BJ (cell line): ENCODE results near the gene CLDN1. TPM values are rescaled to one million over a fixed set of nuclear protein-coding genes. Genes with fewer than 3 reads are reported as not detected.

Experiments
- CTCF ChIA-PET: fragments of 350-600 bp; formaldehyde crosslinking; extraction: SDS; loops from one replicate; lab custom pipeline; 2021; ENCODE audit warnings: antibody characterized with exemption, inconsistent platforms; lab: Yijun Ruan, JAX
- POLR2A ChIA-PET: fragments of 300-600 bp; sonication (Branson Sonifier 250); formaldehyde crosslinking; extraction: SDS; loops from one replicate; lab custom pipeline; 2021; ENCODE audit warnings: antibody characterized with exemption; lab: Charles Lee
- DNase-seq: peaks from one replicate; pipeline ENCODE4 v3.0.0-alpha.2; 2011; ENCODE audit warnings: low read depth
- H3K27me3 ChIP-seq: 2 replicates; pipeline ENCODE4 v1.6.0; 2011; ENCODE audit warnings: low read length; ENCODE audit not compliant: control insufficient read depth, insufficient read depth
- H3K36me3 ChIP-seq: 2 replicates; pipeline ENCODE4 v1.5.1; 2011; ENCODE audit warnings: low read length; ENCODE audit not compliant: control insufficient read depth, insufficient read depth
- H3K4me3 ChIP-seq: 2 replicates; pipeline ENCODE4 v1.5.1; 2011; ENCODE audit warnings: low read depth, mild to moderate bottlenecking, control low read depth, low read length
- CTCF ChIP-seq: IDR thresholded peaks from 2 replicates; pipeline ENCODE4 v1.5.1; 2011; ENCODE audit warnings: low read depth, mild to moderate bottlenecking, control low read depth, inconsistent platforms, low read length, moderate library complexity; ENCODE audit not compliant: insufficient read depth
- polyA minus RNA-seq: library from RNA; depleted of rRNA, polyadenylated mRNA; stranded (reverse); fragments of >200 nt; gene quantifications from 2 replicates; pipeline ENCODE4 v1.2.3, GENCODE V29; 2011; rRNA and poly(A)+ RNA removed
- polyA plus RNA-seq: library from polyadenylated mRNA; depleted of rRNA; stranded (reverse); fragments of >200 nt; gene quantifications from 2 replicates; pipeline ENCODE4 v1.2.3, GENCODE V29; 2011; rRNA removed

Gene CLDN1
- polyA plus RNA-seq = 1.3 and 1.7 TPM in 2 replicates
- 0.87 and 1.00 TPM in 2 replicates for polyA minus RNA-seq

GRCh38 chr3:190321789-190322603 lies at the start of gene CLDN1:
CLDN1 (minus strand) TSS chr3:190322446; CDS start chr3:190322206, 240 bp downstream.
- CTCF ChIA-PET = interaction anchor here (0.6 to 7.1 kb wide), 46 partner anchors 8 to 365 kb away, joined by 3 to 109 read pairs (median 4); no protein-coding TSS in a partner anchor
- POLR2A ChIA-PET = no interaction called here
- Histone ChIP-seq H3K27me3 (no peaks in the 10 kb centered on the region), H3K4me3 (peak within 1 kb of the TSS; percentile 61), H3K36me3 (no peaks in the 10 kb centered on the region)
- TF ChIP-seq CTCF = peak; percentile 78
- no peak for DNase-seq

GRCh38 chr3:190371152-190371551 lies 48.9 kb upstream of the CLDN1 start:
- ChIA-PET CTCF (no interaction called here), POLR2A (no interaction called here)
- Histone ChIP-seq H3K27me3 (no peaks in the 10 kb centered on the region), H3K4me3 (no peak overlapping the region), H3K36me3 (no peaks in the 10 kb centered on the region)
- TF ChIP-seq CTCF = no peak
- no peak for DNase-seq

GRCh38 chr3:190370369-190370768 lies 48.1 kb upstream of the CLDN1 start:
- no peaks in the 10 kb centered on the region for H3K27me3 ChIP-seq
- H3K4me3 ChIP-seq = no peak overlapping the region
- no peaks in the 10 kb centered on the region for H3K36me3 ChIP-seq
- POLR2A ChIA-PET = interaction anchor here (0.5 kb wide), 1 partner anchor 23 kb away, joined by 5 read pairs; no protein-coding TSS in a partner anchor
- no peak for TF ChIP-seq CTCF
- CTCF ChIA-PET = no interaction called here
- DNase-seq = no peak

GRCh38 chr3:190369668-190370295 lies 47.5 kb upstream of the CLDN1 start:
- DNase-seq = no peak
- Histone ChIP-seq H3K36me3 (no peaks in the 10 kb centered on the region), H3K27me3 (no peaks in the 10 kb centered on the region), H3K4me3 (no peak overlapping the region)
- ChIA-PET POLR2A (interaction anchor here (0.5 kb wide), 1 partner anchor 24 kb away, joined by 5 read pairs; no protein-coding TSS in a partner anchor), CTCF (no interaction called here)
- no peak for TF ChIP-seq CTCF

- POLR2A ChIA-PET = no interaction called here
- DNase-seq = no peak
- CTCF ChIA-PET = no interaction called here
- Histone ChIP-seq H3K27me3 (no peaks in the 10 kb centered on the region), H3K36me3 (no peaks in the 10 kb centered on the region), H3K4me3 (no peak overlapping the region)
- TF ChIP-seq CTCF = no peak
Observed at GRCh38 chr3:190368881-190369280, 46.6 kb upstream of the CLDN1 start.
